Measurements from ENCODE around the gene SH3BGR.
"Not testable (repeated sequence)": the region's sequence is repeated elsewhere in the genome, so short reads cannot be mapped to it uniquely, and the experiment has no call there.

Gene SH3BGR

GRCh38 chr21:39537571-39537970 is 85.8 kb downstream of the SH3BGR start:
- no peak for DNase-seq
- no peak overlapping the region for H3K4me3 ChIP-seq
- no peak for TF ChIP-seq CTCF (IDR thresholded peaks at IDR 0.05)
- no peaks in the 10 kb centered on the region for H3K9me3 ChIP-seq
- H3K36me3 ChIP-seq = no peaks in the 10 kb centered on the region
- H3K4me1 ChIP-seq = no peaks in the 10 kb centered on the region
- intact Hi-C loops (cut with DNase I; ENCODE audit: low total_unique reads) = no loop called here
- H3K27ac ChIP-seq = no peak overlapping the region
- H3K27me3 ChIP-seq = peaks cover 0 to 5% of the 10 kb centered on the region in 2 donors

- no peaks in the 10 kb centered on the region for H3K36me3 ChIP-seq
- H3K9me3 ChIP-seq = no peaks in the 10 kb centered on the region
- DNase-seq = no peak
- no peak overlapping the region for H3K27ac ChIP-seq
- TF ChIP-seq CTCF (IDR thresholded peaks at IDR 0.05) = no peak
- H3K4me3 ChIP-seq = no peak overlapping the region
- H3K4me1 ChIP-seq = no peaks in the 10 kb centered on the region
- intact Hi-C loops (cut with DNase I; ENCODE audit: low total_unique reads) = no loop called here
- peaks cover 0 to 5% of the 10 kb centered on the region in 2 donors for H3K27me3 ChIP-seq
These were observed 86.8 kb downstream of the SH3BGR start for GRCh38 chr21:39538453-39539042.

- H3K4me1 ChIP-seq; DNase-seq; H3K4me3 ChIP-seq; H3K27ac ChIP-seq; H3K36me3 ChIP-seq; H3K27me3 ChIP-seq; H3K9me3 ChIP-seq; intact Hi-C loops (cut with DNase I; ENCODE audit: low total_unique reads): not testable (repeated sequence)
These were observed 88.6 kb downstream of the SH3BGR start for GRCh38 chr21:39540367-39540766.

GRCh38 chr21:39542736-39543135 is 91.0 kb downstream of the SH3BGR start:
- no peak for DNase-seq
- Histone ChIP-seq H3K4me3 (no peak overlapping the region), H3K9me3 (peaks cover 0 to 2% (median 0%) of the 10 kb centered on the region in 3 donors), H3K27me3 (no peaks in the 10 kb centered on the region), H3K27ac (no peak overlapping the region), H3K36me3 (no peaks in the 10 kb centered on the region), H3K4me1 (no peaks in the 10 kb centered on the region)
- TF ChIP-seq CTCF (IDR thresholded peaks at IDR 0.05) = no peak
- intact Hi-C loops (cut with DNase I; ENCODE audit: low total_unique reads) = no loop called here

GRCh38 chr21:39546522-39546921 is 94.8 kb downstream of the SH3BGR start:
- Histone ChIP-seq H3K4me3 (no peak overlapping the region), H3K9me3 (peaks cover 0 to 2% (median 0%) of the 10 kb centered on the region in 3 donors), H3K4me1 (no peaks in the 10 kb centered on the region), H3K27me3 (no peaks in the 10 kb centered on the region), H3K36me3 (no peaks in the 10 kb centered on the region), H3K27ac (no peak overlapping the region)
- no peak for TF ChIP-seq CTCF (IDR thresholded peaks at IDR 0.05)
- no peak for DNase-seq
- intact Hi-C loops (cut with DNase I; ENCODE audit: low total_unique reads) = no loop called here

- intact Hi-C loops (cut with DNase I; ENCODE audit: low total_unique reads) = no loop called here
- H3K4me1 ChIP-seq = no peaks in the 10 kb centered on the region
- H3K27ac ChIP-seq = no peak overlapping the region
- H3K36me3 ChIP-seq = no peaks in the 10 kb centered on the region
- H3K27me3 ChIP-seq = no peaks in the 10 kb centered on the region
- H3K9me3 ChIP-seq = no peaks in the 10 kb centered on the region
- no peak overlapping the region for H3K4me3 ChIP-seq
- no peak for DNase-seq
- TF ChIP-seq CTCF (IDR thresholded peaks at IDR 0.05) = no peak
These were observed 101.1 kb downstream of the SH3BGR start for GRCh38 chr21:39552856-39553255.

All from tibial artery (tissue), 4 donors.